Measurements from ENCODE around the gene POLDIP2. TPM values are rescaled to one million over a fixed set of nuclear protein-coding genes. Genes with fewer than 3 reads are reported as not detected.

The POLDIP2 gene
- total and polyA plus RNA-seq, 2 of the 13 experiments (the other 11 are each of a cell fraction or from before 2014, with no cell fraction given), result 85.9 to 114 TPM

DNA sequence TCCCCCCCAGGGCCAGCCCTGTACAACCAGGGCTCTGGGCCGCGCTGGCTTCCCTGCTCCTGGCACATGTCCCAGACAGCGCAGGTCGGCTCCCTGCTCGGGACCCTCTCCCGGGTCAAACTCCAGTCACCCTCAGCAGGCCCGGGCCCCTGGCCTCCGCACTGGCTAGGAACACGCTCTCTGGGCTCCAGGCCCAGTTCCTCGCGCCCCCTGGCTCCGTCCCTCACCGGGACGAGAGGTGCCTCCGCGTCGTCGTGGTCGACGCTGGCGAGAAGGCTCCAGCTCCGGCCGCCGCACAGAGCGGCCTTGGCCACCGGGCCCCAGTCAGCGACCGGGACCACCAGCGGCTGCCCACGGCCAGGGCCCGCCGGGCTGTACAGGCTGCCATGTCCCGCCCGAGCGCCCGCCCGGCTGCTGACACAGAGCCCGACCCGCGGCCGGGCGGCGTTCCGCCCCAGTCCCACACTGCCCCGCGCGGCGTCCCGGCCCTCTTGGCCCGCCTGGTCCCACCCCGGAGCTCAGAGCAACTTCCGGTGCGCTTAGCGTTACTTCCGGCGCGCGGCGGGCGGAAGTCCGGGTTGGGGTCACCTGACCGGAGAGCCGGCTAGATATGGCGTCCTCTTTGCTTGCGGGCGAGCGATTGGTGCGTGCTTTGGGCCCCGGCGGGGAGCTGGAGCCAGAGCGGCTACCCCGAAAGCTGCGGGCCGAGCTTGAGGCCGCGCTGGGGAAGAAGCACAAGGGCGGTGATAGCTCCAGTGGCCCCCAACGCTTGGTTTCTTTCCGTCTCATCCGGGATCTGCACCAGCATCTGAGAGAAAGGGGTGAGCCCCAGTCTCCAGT, at the start of gene POLDIP2 (continued):
- TF ChIP-seq, protein P1, sequence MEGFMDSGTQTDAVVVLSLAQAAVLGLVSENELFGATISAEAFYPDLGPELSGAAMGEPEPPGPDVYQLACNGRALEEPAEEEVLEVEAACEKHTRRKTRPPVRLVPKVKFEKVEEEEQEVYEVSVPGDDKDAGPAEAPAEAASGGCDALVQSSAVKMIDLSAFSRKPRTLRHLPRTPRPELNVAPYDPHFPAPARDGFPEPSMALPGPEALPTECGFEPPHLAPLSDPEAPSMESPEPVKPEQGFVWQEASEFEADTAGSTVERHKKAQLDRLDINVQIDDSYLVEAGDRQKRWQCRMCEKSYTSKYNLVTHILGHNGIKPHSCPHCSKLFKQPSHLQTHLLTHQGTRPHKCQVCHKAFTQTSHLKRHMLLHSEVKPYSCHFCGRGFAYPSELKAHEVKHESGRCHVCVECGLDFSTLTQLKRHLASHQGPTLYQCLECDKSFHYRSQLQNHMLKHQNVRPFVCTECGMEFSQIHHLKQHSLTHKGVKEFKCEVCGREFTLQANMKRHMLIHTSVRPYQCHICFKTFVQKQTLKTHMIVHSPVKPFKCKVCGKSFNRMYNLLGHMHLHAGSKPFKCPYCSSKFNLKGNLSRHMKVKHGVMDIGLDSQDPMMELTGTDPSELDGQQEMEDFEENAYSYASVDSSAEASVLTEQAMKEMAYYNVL (CRISPR knock-in tag; IDR thresholded peaks at IDR 0.05; ENCODE audit: borderline replicate concordance), result 0 out of 2 replicates have a peak, but pooled peaks have one; percentile 21
- no peak for TF ChIP-seq U2AF1 (optimal IDR thresholded peaks at IDR 0.05; ENCODE audit: low read depth, low read length)
- no peak for TF ChIP-seq ZNF652 (CRISPR knock-in tag; IDR thresholded peaks at IDR 0.05; ENCODE audit: borderline replicate concordance, low read depth)
- TF ChIP-seq, protein P2, sequence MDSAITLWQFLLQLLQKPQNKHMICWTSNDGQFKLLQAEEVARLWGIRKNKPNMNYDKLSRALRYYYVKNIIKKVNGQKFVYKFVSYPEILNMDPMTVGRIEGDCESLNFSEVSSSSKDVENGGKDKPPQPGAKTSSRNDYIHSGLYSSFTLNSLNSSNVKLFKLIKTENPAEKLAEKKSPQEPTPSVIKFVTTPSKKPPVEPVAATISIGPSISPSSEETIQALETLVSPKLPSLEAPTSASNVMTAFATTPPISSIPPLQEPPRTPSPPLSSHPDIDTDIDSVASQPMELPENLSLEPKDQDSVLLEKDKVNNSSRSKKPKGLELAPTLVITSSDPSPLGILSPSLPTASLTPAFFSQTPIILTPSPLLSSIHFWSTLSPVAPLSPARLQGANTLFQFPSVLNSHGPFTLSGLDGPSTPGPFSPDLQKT (CRISPR knock-in tag; IDR thresholded peaks at IDR 0.05; ENCODE audit: borderline replicate concordance), result peak; percentile 74; the same call in 1 of the 2 replicates
- TF ChIP-seq ZKSCAN8 (CRISPR knock-in tag; IDR thresholded peaks at IDR 0.05; ENCODE audit: borderline replicate concordance), result no peak; the same call in 1 of the 2 replicates
- TF ChIP-seq SRF (IDR thresholded peaks at IDR 0.05; ENCODE audit: low read depth, low read length), result peak; percentile 36; the same call in 1 of the 2 replicates
- peak; percentile 87 for TF ChIP-seq ZSCAN31 (CRISPR knock-in tag; IDR thresholded peaks at IDR 0.05; ENCODE audit: low read depth)
- TF ChIP-seq KLF6 (CRISPR knock-in tag; IDR thresholded peaks at IDR 0.05), result peak; percentile 91
- no peak for TF ChIP-seq TCF7L2 (IDR thresholded peaks at IDR 0.05; ENCODE audit: low read depth, low read length)
- TF ChIP-seq NFIB (CRISPR knock-in tag; IDR thresholded peaks at IDR 0.05; ENCODE audit: borderline replicate concordance), result no peak
- TF ChIP-seq, protein P3, sequence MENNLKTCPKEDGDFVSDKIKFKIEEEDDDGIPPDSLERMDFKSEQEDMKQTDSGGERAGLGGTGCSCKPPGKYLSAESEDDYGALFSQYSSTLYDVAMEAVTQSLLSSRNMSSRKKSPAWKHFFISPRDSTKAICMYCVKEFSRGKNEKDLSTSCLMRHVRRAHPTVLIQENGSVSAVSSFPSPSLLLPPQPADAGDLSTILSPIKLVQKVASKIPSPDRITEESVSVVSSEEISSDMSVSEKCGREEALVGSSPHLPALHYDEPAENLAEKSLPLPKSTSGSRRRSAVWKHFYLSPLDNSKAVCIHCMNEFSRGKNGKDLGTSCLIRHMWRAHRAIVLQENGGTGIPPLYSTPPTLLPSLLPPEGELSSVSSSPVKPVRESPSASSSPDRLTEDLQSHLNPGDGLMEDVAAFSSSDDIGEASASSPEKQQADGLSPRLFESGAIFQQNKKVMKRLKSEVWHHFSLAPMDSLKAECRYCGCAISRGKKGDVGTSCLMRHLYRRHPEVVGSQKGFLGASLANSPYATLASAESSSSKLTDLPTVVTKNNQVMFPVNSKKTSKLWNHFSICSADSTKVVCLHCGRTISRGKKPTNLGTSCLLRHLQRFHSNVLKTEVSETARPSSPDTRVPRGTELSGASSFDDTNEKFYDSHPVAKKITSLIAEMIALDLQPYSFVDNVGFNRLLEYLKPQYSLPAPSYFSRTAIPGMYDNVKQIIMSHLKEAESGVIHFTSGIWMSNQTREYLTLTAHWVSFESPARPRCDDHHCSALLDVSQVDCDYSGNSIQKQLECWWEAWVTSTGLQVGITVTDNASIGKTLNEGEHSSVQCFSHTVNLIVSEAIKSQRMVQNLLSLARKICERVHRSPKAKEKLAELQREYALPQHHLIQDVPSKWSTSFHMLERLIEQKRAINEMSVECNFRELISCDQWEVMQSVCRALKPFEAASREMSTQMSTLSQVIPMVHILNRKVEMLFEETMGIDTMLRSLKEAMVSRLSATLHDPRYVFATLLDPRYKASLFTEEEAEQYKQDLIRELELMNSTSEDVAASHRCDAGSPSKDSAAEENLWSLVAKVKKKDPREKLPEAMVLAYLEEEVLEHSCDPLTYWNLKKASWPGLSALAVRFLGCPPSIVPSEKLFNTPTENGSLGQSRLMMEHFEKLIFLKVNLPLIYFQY (CRISPR knock-in tag; IDR thresholded peaks at IDR 0.05; ENCODE audit: borderline replicate concordance), result peak; percentile 78; the same call in 1 of the 2 replicates
- TF ChIP-seq NKX3-1 (CRISPR knock-in tag; IDR thresholded peaks at IDR 0.05), result peak; percentile 44; the same call in 1 of the 2 replicates
- TF ChIP-seq, protein P4, sequence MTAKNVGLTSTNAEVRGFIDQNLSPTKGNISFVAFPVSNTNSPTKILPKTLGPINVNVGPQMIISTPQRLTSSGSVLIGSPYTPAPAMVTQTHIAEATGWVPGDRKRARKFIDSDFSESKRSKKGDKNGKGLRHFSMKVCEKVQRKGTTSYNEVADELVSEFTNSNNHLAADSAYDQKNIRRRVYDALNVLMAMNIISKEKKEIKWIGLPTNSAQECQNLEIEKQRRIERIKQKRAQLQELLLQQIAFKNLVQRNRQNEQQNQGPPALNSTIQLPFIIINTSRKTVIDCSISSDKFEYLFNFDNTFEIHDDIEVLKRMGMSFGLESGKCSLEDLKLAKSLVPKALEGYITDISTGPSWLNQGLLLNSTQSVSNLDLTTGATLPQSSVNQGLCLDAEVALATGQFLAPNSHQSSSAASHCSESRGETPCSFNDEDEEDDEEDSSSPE (CRISPR knock-in tag; IDR thresholded peaks at IDR 0.05), result peak; percentile 52; the same call in 1 of the 2 replicates
- no peak for TF ChIP-seq ZNF720 (CRISPR knock-in tag; IDR thresholded peaks at IDR 0.05)
- TF ChIP-seq NR1H2 (CRISPR knock-in tag; IDR thresholded peaks at IDR 0.05; ENCODE audit: borderline replicate concordance, low read depth), result peak; percentile 62; the same call in 1 of the 2 replicates
- no peak for TF ChIP-seq ZNF24 (IDR thresholded peaks at IDR 0.05)
- no peak; the same call in 1 of the 2 replicates for TF ChIP-seq ZNF256 (CRISPR knock-in tag; conservative IDR thresholded peaks at IDR 0.05)
- no peak for TF ChIP-seq ZFP37 (CRISPR knock-in tag; IDR thresholded peaks at IDR 0.05; ENCODE audit: borderline replicate concordance)
- no peak; the same call in 1 of the 2 replicates for TF ChIP-seq ZNF558 (CRISPR knock-in tag; IDR thresholded peaks at IDR 0.05; ENCODE audit: borderline replicate concordance)
